GM13976 (cell line): ENCODE data around the gene MSANTD3.
A peak's percentile ranks its signal among the peaks of the same experiment; 100 is the strongest.

Source experiments
- DNase-seq: peaks from one replicate; pipeline ENCODE4 v3.0.0; 2012; ENCODE audit warnings: low spot score
- CTCF ChIP-seq: IDR thresholded peaks from 2 replicates; pipeline ENCODE4 v1.5.1; 2012; ENCODE audit warnings: borderline replicate concordance, mild to moderate bottlenecking; ENCODE audit not compliant: insufficient read depth; ENCODE audit errors: extremely low read depth, missing control alignments, control extremely low read depth
- in situ Hi-C: fragments of 300-500 bp; cut with MboI; formaldehyde crosslinking; loops from one replicate; pipeline ENCODE4 v1.12.0; 2022; ENCODE audit warnings: low sequenced_read_pairs, mixed read lengths, inconsistent platforms; ENCODE audit not compliant: unreplicated experiment

MSANTD3 gene

GRCh38 chr9:100488177-100488576, 61.2 kb downstream of the MSANTD3 start:
- TF ChIP-seq CTCF: no peak

GRCh38 chr9:100489836-100490235, 62.9 kb downstream of the MSANTD3 start:
- no peak for DNase-seq
- no peak for TF ChIP-seq CTCF
- in situ Hi-C loops: no loop called here

More at GRCh38 chr9:100488177-100488576, 61.2 kb downstream of the MSANTD3 start:
- DNase-seq: no peak
- in situ Hi-C loops: no loop called here

GRCh38 chr9:100492952-100493351, 66.0 kb downstream of the MSANTD3 start:
- in situ Hi-C loops: no loop called here
- no peak for DNase-seq

GRCh38 chr9:100498592-100498991, 71.6 kb downstream of the MSANTD3 start:
- in situ Hi-C loops: no loop called here
- TF ChIP-seq CTCF: no peak
- DNase-seq: no peak

More at GRCh38 chr9:100492952-100493351, 66.0 kb downstream of the MSANTD3 start:
- peak; percentile 8 for TF ChIP-seq CTCF

GRCh38 chr9:100499460-100499859, 72.5 kb downstream of the MSANTD3 start:
- in situ Hi-C loops: no loop called here
- DNase-seq: no peak
- no peak for TF ChIP-seq CTCF

- DNase-seq: no peak
- TF ChIP-seq CTCF: no peak
- in situ Hi-C loops: no loop called here
Measured at GRCh38 chr9:100499866-100500265, 72.9 kb downstream of the MSANTD3 start.
